ENCODE measurements around the gene ROPN1B. TPM values are rescaled to one million over a fixed set of nuclear protein-coding genes. Genes with fewer than 3 reads are reported as not detected.

ROPN1B gene
- total RNA-seq: not detected in 2 replicates

DNA sequence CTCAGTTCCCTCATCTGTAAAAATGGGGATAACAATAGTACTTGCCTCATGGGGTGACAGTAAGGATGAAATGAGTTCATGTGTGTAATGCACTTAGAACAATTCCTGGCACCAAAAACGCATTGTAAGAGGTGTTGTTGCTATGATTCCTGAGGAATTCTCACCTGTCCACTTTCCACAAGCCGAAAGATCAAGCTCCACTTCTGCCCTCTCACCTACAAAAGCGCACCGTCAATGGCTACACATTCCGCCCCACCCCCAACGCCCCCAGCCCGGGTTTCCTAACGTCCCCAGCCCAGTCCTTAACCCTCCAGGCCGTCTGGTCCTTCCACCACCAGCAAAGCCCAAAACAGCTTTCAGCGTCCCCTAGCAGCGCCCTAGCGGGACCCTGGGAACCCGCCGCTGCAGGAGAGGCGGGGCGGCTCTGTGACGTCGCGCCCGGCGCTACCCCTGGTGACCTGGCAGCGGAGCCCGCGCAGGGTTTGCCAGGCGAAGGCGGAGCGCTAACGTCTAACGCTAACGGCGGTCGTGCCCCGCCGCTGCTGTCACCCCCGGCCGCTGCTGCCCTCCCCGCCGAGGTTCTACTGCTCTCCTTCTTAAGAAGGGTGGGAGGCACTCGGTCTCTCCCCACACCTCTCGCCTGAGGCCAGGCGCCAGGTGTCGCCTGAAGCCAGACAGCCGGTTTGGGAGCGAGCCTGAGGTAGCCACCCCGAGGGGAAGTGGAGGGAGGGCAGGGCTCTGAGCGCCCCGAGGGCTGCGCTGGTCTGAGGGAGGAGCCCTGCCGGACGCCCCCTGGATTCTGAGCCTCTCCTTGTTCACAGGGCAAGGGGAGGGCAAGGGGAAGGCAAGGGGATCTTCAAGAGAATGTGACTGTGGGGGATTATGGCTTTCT lies at the start of gene ROPN1B:
ROPN1B (plus strand) TSS at position 478 of the 892 bp plus-strand sequence. CDS start 2,877 bp downstream, outside the sequence.

Other genes starting within 250 kb of the ROPN1B start
- 34.5 and 53.4 TPM in 2 replicates for gene SLC41A3, start 114.9 kb downstream of the ROPN1B start, total RNA-seq
- gene ALDH1L1, start 211.4 kb downstream of the ROPN1B start, total RNA-seq: not detected in 2 replicates

Measured in epithelial cell of alveolus of lung (primary cell).